ENCODE data around the gene NKX2-1. TPM values are rescaled to one million over a fixed set of nuclear protein-coding genes. Genes with fewer than 3 reads are reported as not detected.

NKX2-1 gene
- total RNA-seq, 3 donors from 2014 or later: 0.13 TPM; not detected in 2

Other genes with a start within 250 kb of the NKX2-1 start
- gene MBIP, start 199.6 kb downstream of the NKX2-1 start, total RNA-seq: 10 to 100 TPM; 40.2 to 46.0 (median 44.1) TPM
- gene NKX2-8, start 62.4 kb upstream of the NKX2-1 start, total RNA-seq: not detected
- under 1 TPM in 1 of 3 donors, not detected in 2; 0.08 TPM for gene PAX9, start 141.6 kb upstream of the NKX2-1 start, total RNA-seq

All from activated T-cell treated with anti-CD3 and anti-CD28 coated beads, Interleukin-2, amount 50 U/mL, for 4 hours (primary cell).